Spinal cord (tissue), 10 donors: ENCODE data around the gene TBC1D7. TPM values are rescaled to one million over a fixed set of nuclear protein-coding genes. Genes with fewer than 3 reads are reported as not detected.

Experiments
- DNase-seq, 6 donors: peaks; one replicate each; pipeline versions ENCODE4 v3.0.0 to v3.0.0-alpha.2; 2013 to 2015; ENCODE audit warnings: low spot score in 6 of 6, low read depth in 4 of 6
- H3K27ac ChIP-seq: one replicate; pipeline ENCODE4 v1.5.1; 2013; ENCODE audit warnings: low read depth, low read length, control low read depth
- H3K27me3 ChIP-seq: one replicate; pipeline ENCODE4 v1.6.1; 2013; ENCODE audit warnings: low read length; ENCODE audit not compliant: control insufficient read depth, insufficient read depth
- H3K36me3 ChIP-seq: one replicate; pipeline ENCODE4 v1.6.1; 2013; ENCODE audit warnings: low read length; ENCODE audit not compliant: control insufficient read depth, insufficient read depth
- H3K4me1 ChIP-seq: one replicate; pipeline ENCODE4 v1.6.1; 2013; ENCODE audit warnings: low read length; ENCODE audit not compliant: control insufficient read depth, insufficient read depth
- H3K4me3 ChIP-seq: one replicate; pipeline ENCODE4 v1.5.1; 2013; ENCODE audit warnings: low read depth, low read length, control low read depth
- H3K9me3 ChIP-seq: one replicate; pipeline ENCODE4 v1.6.1; 2013; ENCODE audit warnings: low read length; ENCODE audit not compliant: control insufficient read depth, insufficient read depth
- WGBS: methylation state at CpG from one replicate; pipeline ENCODE4 v1.1.5; 2013; ENCODE audit warnings: missing lambda C conversion rate; ENCODE audit not compliant: insufficient coverage; 5-methylcytosine and 5-hydroxymethylcytosine counted together
- polyA plus RNA-seq, 2 donors: library from polyadenylated mRNA; unstranded; fragments of 120-200 nt; gene quantifications; one replicate each; pipeline ENCODE4 v1.2.1, GENCODE V29; 2013; ENCODE audit not compliant: insufficient read length in 2 of 2
- total RNA-seq, 2 donors: library from RNA; depleted of rRNA in 1 of 2; stranded (reverse); fragments of 120-200 nt in 1 of 2; fragments of >200 nt in 1 of 2; gene quantifications; one replicate each; pipeline versions ENCODE4 v1.2.3 to v1.2.4, GENCODE V29; 2013 to 2014
- donor health status: healthy.

The TBC1D7 gene
- total and polyA plus RNA-seq, 4 donors, result 26.2 to 41.5 (median 31.3) TPM

DNA sequence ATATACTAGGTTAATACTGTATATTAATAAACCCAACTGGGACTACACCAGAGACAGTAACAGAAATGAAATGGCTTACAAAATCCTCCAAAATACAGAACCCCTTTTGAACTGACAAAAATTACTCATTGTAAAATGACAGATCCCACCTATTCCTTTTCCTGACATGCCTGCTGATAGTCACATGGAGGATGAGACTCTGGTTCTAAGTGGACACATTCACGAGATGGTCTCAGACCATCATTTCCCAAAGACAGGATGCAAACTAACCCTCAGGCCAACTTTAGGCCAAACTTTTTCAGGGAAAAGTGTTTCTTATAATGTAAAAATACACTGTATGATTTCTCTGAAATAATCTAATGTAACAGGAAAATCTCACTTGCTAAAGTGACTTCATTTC, 22.5 kb downstream of the TBC1D7 start:
- no peaks in the 10 kb centered on the region for H3K27me3 ChIP-seq
- no peak overlapping the region for H3K4me3 ChIP-seq
- no peaks in the 10 kb centered on the region for H3K9me3 ChIP-seq
- DNase-seq, result no peak
- no peak overlapping the region for H3K27ac ChIP-seq
- no CpG with 5 or more reads among the region's 1 CpG for WGBS
- peaks cover 19% of the 10 kb centered on the region for H3K4me1 ChIP-seq
- H3K36me3 ChIP-seq, result peaks cover 16% of the 10 kb centered on the region

DNA sequence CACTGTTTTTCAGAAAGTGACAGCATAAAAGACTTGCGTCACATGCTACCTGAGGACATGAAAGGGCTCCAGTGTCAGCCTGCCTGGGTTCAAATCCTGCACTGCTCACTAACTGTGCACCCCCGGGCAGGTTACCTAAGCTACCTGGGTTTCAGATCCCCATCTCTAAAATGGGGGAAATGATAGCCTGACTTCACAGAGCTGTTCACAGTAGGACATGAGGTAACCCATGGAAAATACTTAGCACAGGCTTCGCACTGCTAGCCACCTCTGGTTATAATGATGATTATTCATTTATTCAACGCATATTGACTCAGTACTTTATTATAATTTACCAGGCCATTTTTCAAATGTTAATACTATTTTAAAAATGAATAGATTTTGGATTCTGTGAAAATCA, 23.0 kb downstream of the TBC1D7 start:
- Histone ChIP-seq H3K27me3 (no peaks in the 10 kb centered on the region), H3K9me3 (no peaks in the 10 kb centered on the region), H3K4me3 (no peak overlapping the region), H3K36me3 (peaks cover 20% of the 10 kb centered on the region), H3K4me1 (peaks cover 19% of the 10 kb centered on the region), H3K27ac (no peak overlapping the region)
- no peak for DNase-seq
- 100% methylated on average over 1 of the region's 4 CpGs for whole genome bisulfite sequencing

DNA sequence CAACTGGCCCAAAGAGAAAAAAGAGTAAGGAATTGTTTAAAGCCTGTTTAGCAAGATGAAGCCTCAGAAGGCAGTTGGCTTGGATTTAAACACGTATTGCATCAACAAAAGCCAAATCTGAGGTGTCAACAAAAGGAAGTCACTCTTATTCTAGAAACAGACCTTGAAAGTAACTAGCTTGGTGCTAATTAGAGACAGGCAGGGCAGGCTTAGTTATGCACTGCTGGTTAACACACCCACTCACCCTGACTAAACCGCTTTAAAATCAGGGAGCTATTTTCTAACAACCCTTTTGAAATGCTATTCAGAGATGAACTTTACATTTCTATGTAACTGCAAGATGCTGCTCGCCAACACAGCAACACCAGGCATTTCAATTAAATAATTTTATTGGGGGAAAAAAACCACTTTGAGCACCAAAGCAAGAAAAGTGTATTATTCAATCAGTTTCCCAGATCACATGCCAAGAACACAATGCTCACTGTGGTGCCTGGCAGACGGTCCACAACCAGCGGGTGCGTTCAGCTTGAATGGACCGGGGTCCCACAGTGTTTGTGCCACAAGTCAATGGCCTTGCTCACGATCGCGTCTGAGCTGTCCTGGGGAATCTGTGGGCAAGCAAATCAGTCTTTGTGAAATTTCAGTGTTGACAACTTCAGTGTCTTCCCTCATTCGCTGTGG, 23.6 kb downstream of the TBC1D7 start:
- peaks cover 25% of the 10 kb centered on the region for H3K36me3 ChIP-seq
- 39% methylated on average over 10 of the region's 11 CpGs for WGBS
- no peak overlapping the region for H3K27ac ChIP-seq
- no peak overlapping the region for H3K4me3 ChIP-seq
- H3K9me3 ChIP-seq, result no peaks in the 10 kb centered on the region
- H3K4me1 ChIP-seq, result peaks cover 19% of the 10 kb centered on the region
- DNase-seq, result peak in 2 of 6 donors; percentile 31 to 40
- no peaks in the 10 kb centered on the region for H3K27me3 ChIP-seq

DNA sequence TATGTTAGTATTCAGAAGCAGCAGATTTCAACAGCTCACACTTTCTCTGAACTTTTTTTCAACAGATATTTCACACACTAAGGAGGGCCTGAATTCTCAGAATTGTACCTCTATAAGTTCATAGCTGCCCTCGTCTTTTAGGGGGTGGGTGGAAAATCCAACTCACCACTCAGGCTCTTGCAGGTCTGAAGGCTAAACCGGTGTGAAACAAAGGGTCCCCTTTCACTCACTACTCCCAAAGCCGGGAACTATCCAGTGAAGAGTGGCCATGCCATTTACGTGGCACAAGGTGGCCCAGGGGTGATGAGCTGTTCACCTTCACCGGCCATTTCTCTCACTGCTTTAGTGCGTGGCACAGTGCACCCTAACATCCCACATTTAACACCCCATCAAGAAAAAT, 24.2 kb downstream of the TBC1D7 start:
- peaks cover 30% of the 10 kb centered on the region for H3K36me3 ChIP-seq
- no peaks in the 10 kb centered on the region for H3K9me3 ChIP-seq
- H3K27me3 ChIP-seq, result no peaks in the 10 kb centered on the region
- 61% methylated on average over 4 of the region's 6 CpGs for WGBS
- no peak for DNase-seq
- H3K27ac ChIP-seq, result peak overlapping the region; percentile 86
- H3K4me1 ChIP-seq, result peaks cover 19% of the 10 kb centered on the region
- H3K4me3 ChIP-seq, result no peak overlapping the region

DNA sequence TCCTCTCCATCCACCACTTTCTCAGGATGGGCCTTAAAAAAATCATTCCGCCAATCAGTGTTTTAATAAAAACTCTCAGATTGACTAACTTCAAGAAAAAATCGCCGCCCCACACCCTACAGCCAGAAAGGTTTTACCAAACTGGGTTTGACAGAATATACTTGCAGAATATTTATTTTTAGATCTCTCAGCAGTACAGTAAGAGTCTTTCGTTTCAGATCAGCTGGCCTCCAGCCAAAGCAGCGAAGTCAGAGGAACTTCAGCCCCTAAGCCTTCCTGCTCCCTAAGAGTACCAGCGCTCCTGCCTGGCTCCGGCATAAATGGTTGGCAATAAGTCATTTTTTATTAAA, 24.7 kb downstream of the TBC1D7 start:
- WGBS, result no CpG with 5 or more reads among the region's 7 CpGs
- Histone ChIP-seq H3K27me3 (no peaks in the 10 kb centered on the region), H3K4me1 (peaks cover 19% of the 10 kb centered on the region), H3K27ac (peak overlapping the region; percentile 86), H3K9me3 (no peaks in the 10 kb centered on the region), H3K36me3 (peaks cover 30% of the 10 kb centered on the region), H3K4me3 (no peak overlapping the region)
- DNase-seq, result peak in 3 of 6 donors; percentile 26 to 82 (median 47)

DNA sequence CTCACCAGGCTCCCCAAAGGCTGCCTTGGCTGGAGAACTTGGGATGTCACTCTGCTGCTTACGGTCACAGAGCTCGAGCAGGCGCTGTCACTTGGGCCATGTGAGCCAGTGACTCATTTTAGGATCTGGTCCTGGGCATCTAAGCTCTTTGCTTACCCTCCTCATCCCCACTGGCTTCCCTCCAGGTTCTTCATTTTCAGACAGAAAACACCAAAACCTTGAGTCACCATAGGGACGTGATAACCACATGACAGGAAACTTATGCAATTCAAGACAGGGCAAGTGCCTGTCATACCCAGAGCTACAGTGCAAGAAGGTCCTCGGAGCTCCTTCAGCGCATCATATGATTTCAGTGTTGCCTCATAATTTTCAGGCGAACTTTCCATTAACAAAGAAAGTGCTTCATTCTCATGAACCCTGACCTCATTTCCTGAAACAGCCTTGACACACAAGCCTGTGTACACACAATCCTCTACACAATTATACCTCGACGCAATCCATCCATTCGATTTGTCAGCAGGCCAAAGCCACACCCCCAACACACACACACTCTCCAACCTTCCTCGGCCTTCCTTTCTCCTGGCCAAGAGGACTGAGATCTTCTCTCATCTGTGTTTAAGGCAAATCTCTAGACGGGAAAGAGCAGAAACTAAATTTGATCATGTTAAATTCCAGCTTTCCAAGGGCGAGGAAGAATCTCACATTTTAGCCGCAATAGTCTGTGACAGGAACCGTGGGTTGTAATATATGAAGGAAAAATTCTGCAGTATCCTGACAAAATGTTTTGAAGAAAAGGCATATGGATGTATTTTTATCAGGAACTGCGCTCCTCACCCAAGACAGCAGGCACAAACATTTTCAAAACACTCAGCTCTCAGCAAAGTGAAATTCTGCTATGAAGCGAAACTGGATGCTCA, 25.3 kb downstream of the TBC1D7 start:
- H3K4me3 ChIP-seq, result no peak overlapping the region
- WGBS, result 84% methylated on average over 16 of the region's 17 CpGs
- H3K27me3 ChIP-seq, result no peaks in the 10 kb centered on the region
- peak overlapping the region; percentile 86 for H3K27ac ChIP-seq
- DNase-seq, result peak in 1 of 6 donors; percentile 65
- H3K9me3 ChIP-seq, result no peaks in the 10 kb centered on the region
- peaks cover 30% of the 10 kb centered on the region for H3K36me3 ChIP-seq
- H3K4me1 ChIP-seq, result peaks cover 19% of the 10 kb centered on the region

DNA sequence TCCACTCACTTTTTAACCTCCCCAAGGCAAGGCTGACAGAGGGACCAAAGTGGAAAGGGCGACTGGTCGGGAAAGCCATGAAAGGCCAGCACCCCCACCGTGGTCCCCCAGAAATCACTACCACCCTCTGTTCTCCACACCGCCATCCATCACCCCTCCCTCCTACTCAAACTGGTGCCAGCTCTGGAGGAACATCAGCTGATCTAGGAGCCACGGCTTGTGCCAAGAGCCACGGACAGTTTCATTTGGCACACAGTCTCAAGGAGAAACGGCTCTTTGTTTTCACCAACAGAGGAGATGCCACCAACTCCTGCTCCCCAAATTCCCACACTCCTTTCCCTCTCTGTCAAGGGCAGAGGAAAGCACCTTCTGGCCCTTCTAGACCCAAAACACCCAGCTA, 26.0 kb downstream of the TBC1D7 start:
- Histone ChIP-seq H3K27ac (peak overlapping the region; percentile 86), H3K4me1 (peaks cover 19% of the 10 kb centered on the region), H3K27me3 (no peaks in the 10 kb centered on the region), H3K9me3 (no peaks in the 10 kb centered on the region), H3K36me3 (peaks cover 30% of the 10 kb centered on the region), H3K4me3 (no peak overlapping the region)
- no peak for DNase-seq
- WGBS, result 63% methylated on average over 7 of the region's 7 CpGs

DNA sequence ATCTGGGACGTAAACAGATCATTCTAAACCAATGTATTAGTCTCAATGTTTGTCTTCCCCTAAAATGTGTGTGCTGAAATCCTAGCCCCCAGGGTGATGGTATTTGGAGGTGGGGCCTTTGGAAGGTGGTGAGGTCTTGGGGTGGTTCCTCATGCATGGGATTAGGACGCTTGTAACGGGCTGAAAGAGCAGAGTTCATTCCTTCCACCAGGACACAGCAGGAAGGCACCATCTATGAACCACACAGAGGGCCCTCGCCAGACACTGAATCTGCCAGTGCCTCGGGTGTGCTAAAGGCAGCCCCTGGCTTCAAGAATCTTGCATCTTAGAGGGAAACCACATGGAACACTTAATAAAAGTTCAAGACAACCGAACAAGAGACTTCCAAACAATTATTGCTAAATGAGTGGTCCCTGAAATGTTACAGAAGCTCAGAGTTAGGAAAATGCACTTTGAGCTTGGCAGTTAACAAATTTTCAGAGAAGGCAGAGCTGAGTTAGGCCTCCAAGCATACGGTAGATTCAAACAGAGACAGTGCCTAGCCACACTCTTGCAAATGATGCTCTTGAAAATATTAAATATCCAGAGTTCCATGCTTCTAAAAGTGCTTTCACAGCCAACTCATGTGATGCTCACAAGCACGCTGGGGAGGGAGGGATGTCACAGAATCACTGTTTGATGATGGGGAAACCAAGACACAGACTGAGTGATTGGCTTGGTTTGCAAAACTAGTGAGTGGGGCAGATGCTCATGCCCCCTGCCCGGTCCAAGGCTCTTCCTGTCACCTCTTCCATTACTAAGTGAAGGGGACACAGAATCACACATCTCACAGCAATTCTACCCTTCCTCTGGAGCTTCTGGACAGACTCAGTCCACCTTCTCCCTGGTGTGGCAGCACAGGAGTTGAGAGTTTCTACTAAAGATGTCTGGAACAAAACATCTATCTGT, 27.4 kb downstream of the TBC1D7 start:
- no peaks in the 10 kb centered on the region for H3K9me3 ChIP-seq
- no peaks in the 10 kb centered on the region for H3K27me3 ChIP-seq
- H3K36me3 ChIP-seq, result peaks cover 35% of the 10 kb centered on the region
- no peak for DNase-seq
- 94% methylated on average over 4 of the region's 9 CpGs for WGBS
- no peak overlapping the region for H3K27ac ChIP-seq
- H3K4me1 ChIP-seq, result peaks cover 19% of the 10 kb centered on the region
- H3K4me3 ChIP-seq, result no peak overlapping the region

DNA sequence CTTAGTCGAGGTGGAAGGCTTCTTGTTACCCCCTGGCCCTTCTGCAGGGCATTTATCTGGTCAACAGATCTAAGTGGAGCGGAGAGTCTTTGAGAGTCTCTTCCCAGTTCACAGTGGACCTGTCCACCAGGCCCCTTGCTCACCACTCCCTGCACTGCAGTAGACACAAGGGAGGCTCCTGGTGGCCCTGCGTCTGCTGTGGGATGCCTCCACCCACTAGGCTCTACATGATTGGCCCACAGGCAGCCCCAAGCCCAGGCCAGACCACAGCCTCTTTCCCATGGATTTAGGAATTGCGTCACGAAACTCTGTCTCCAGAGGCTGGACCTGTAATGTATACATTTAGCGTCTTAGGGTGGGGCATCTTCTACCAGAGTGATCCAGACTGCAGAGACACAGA, 28.4 kb downstream of the TBC1D7 start:
- Histone ChIP-seq H3K36me3 (peaks cover 40% of the 10 kb centered on the region), H3K27ac (no peak overlapping the region), H3K4me1 (peaks cover 15% of the 10 kb centered on the region), H3K27me3 (no peaks in the 10 kb centered on the region), H3K9me3 (no peaks in the 10 kb centered on the region), H3K4me3 (no peak overlapping the region)
- no peak for DNase-seq
- WGBS, result 96% methylated on average over 3 of the region's 6 CpGs
